Kidney (tissue), 14 donors: ENCODE data around the gene SMCO2. TPM values are rescaled to one million over a fixed set of nuclear protein-coding genes. Genes with fewer than 3 reads are reported as not detected.

Source experiments
- DNase-seq, 5 donors: peaks; one replicate each; pipeline ENCODE4 v3.0.0-alpha.2; 2013 to 2020
- FAIRE-seq: peaks from 2 replicates; lab custom pipeline; 2012; peaks lifted over from hg19 to GRCh38; lab: Jason Lieb, UNC
- H3K27ac ChIP-seq, 2 donors: one replicate each; pipeline ENCODE4 v1.7.0; 2013; ENCODE audit warnings: low read depth in 2 of 2, low read length in 2 of 2, inconsistent platforms in 1 of 2
- H3K27me3 ChIP-seq: one replicate; pipeline ENCODE4 v1.7.1; 2013; ENCODE audit warnings: low read length, inconsistent platforms; ENCODE audit not compliant: control insufficient read depth, insufficient read depth
- H3K36me3 ChIP-seq, 3 donors: one replicate each; pipeline versions ENCODE4 v1.7.0 to v1.7.1; 2013; ENCODE audit warnings: low read length in 3 of 3, control low read depth in 1 of 3, inconsistent platforms in 1 of 3; ENCODE audit not compliant: insufficient read depth in 3 of 3, control insufficient read depth in 2 of 3
- H3K4me1 ChIP-seq, 3 donors: one replicate each; pipeline versions ENCODE4 v1.7.0 to v1.7.1; 2013; ENCODE audit warnings: low read length in 3 of 3, inconsistent platforms in 1 of 3, low read depth in 1 of 3; ENCODE audit not compliant: control insufficient read depth in 2 of 3, insufficient read depth in 2 of 3
- H3K4me3 ChIP-seq, 3 donors: one replicate each; pipeline versions ENCODE4 v1.7.0 to v1.8.1; 2013; ENCODE audit warnings: low read length in 3 of 3, control low read depth in 1 of 3, inconsistent platforms in 1 of 3
- H3K9ac ChIP-seq, 3 donors: one replicate each; pipeline versions ENCODE4 v1.7.0 to v1.7.1; 2013; ENCODE audit warnings: low read length in 3 of 3, control low read depth in 1 of 3, inconsistent platforms in 1 of 3
- H3K9me3 ChIP-seq, 3 donors: one replicate each; pipeline versions ENCODE4 v1.7.0 to v1.7.1; 2013; ENCODE audit warnings: low read length in 3 of 3, control low read depth in 1 of 3, inconsistent platforms in 1 of 3; ENCODE audit not compliant: control insufficient read depth in 2 of 3, insufficient read depth in 1 of 3
- intact Hi-C: fragments of 100-400 bp; cut with DNase I; formaldehyde crosslinking; loops from one replicate; pipeline ENCODE4 v1.11.1; 2022
- polyA plus RNA-seq: library from polyadenylated mRNA; stranded (reverse); fragments of 350-450 nt; fragmentation: Illumina TruSeq; extraction: RNeasy Lipid Tissue Mini Kit (QIAGEN cat#74804); gene quantifications from one replicate; pipeline ENCODE4 v1.2.3, GENCODE V29; 2014; ENCODE audit warnings: low read depth, low replicate concordance; ENCODE audit not compliant: insufficient read depth
- total RNA-seq: library from RNA; stranded (reverse); fragmentation: NEBNext Ultra II Directional; extraction: Animal tissue kit (Norgen Biotek cat#: 25700); gene quantifications from one replicate; pipeline ENCODE4 v1.2.1, GENCODE V29; 2021
- TF ChIP-seq, protein P1 (sequence below): IDR thresholded peaks from 3 replicates; pipeline ENCODE4 v1.5.1; 2012; ENCODE audit warnings: mild to moderate bottlenecking, moderate library complexity, borderline replicate concordance; ENCODE audit not compliant: insufficient read depth; ENCODE audit errors: extremely low read depth
- donor health status: control.
- donor health status: control.
- donor health status: control.
- donor health status: control.
- donor health status: control.
- donor health status: DM: yes; HTN: yes; CAD: no.
- donor health status: Normal renal cell carcinoma (clear cell type).

SMCO2 gene
- total and polyA plus RNA-seq, 2 donors from 2014 or later: 0.38 TPM; not detected in 1

DNA sequence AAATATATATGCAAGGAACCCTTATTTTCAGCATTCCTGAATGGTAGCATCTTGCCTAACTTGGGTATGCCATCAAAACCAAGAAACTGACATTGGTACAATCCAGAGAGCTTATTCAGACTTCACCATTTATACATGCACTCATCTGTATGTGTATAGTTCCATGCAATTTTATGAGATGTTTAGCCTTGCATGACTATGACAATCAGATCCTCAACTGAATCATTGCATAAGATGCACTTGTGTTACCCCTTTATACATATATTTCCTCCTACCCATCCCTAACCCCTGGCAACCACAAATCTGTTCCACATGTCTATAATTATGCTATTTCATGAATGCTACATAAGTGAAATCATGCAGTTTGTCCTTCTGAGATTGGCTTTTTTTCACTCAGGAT, 40.4 kb downstream of the SMCO2 start:
- FAIRE-seq (no peak), DNase-seq (no peak)
- Histone ChIP-seq H3K9me3 (no peaks in the 10 kb centered on the region), H3K27ac (no peak overlapping the region), H3K36me3 (no peaks in the 10 kb centered on the region), H3K27me3 (no peaks in the 10 kb centered on the region), H3K4me1 (no peaks in the 10 kb centered on the region), H3K4me3 (no peak overlapping the region), H3K9ac (no peak overlapping the region)
- intact Hi-C loops: no loop called here
- TF ChIP-seq, protein P1, sequence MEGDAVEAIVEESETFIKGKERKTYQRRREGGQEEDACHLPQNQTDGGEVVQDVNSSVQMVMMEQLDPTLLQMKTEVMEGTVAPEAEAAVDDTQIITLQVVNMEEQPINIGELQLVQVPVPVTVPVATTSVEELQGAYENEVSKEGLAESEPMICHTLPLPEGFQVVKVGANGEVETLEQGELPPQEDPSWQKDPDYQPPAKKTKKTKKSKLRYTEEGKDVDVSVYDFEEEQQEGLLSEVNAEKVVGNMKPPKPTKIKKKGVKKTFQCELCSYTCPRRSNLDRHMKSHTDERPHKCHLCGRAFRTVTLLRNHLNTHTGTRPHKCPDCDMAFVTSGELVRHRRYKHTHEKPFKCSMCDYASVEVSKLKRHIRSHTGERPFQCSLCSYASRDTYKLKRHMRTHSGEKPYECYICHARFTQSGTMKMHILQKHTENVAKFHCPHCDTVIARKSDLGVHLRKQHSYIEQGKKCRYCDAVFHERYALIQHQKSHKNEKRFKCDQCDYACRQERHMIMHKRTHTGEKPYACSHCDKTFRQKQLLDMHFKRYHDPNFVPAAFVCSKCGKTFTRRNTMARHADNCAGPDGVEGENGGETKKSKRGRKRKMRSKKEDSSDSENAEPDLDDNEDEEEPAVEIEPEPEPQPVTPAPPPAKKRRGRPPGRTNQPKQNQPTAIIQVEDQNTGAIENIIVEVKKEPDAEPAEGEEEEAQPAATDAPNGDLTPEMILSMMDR: no peak

DNA sequence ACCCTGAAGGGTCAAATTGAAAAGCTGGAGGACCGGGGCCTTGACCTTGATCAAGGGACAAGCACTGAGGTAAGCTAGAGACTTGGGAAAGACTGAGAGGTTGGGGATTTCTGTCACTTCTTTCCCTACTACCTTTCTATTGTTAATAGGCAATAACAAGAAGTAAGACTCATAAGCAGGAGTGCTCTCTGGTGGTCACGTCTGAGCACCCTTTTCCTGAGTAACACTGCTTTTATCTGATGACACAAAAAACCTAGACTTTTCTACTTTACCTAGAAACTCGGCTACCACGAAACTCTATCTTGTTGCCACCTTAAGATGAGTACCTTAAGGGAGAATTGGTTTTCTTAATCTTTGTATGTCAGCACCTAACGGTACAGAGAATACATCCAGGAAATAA, 41.9 kb downstream of the SMCO2 start:
- H3K9ac ChIP-seq: no peak overlapping the region
- FAIRE-seq (no peak), DNase-seq (no peak)
- H3K9me3 ChIP-seq: no peaks in the 10 kb centered on the region
- no peak overlapping the region for H3K27ac ChIP-seq
- no peaks in the 10 kb centered on the region for H3K27me3 ChIP-seq
- H3K4me1 ChIP-seq: no peaks in the 10 kb centered on the region
- no peaks in the 10 kb centered on the region for H3K36me3 ChIP-seq
- TF ChIP-seq, protein P1: peak; percentile 25
- no peak overlapping the region for H3K4me3 ChIP-seq
- intact Hi-C loops: no loop called here

DNA sequence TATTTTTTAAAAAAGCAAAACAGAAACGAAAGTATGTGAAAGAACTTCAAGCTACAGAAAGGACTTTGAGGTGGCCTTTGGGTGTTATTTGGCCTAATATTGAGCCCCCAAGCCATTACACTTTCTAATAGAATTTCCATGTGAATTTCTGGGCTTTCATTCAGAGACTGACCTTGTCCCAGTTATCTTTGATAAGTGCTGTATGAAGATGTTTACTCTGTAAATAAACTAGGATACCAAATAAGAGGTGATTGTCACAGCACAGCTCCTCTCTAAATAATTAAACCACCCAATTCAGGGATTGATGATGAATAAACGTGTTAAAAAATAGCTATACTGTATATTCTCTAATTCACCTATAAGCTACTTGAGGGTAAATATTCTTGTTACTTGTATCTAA, 44.7 kb downstream of the SMCO2 start:
- H3K9ac ChIP-seq: no peak overlapping the region
- no peaks in the 10 kb centered on the region for H3K27me3 ChIP-seq
- H3K4me1 ChIP-seq: no peaks in the 10 kb centered on the region
- TF ChIP-seq, protein P1: no peak
- no peak overlapping the region for H3K4me3 ChIP-seq
- FAIRE-seq: no peak
- H3K9me3 ChIP-seq: no peaks in the 10 kb centered on the region
- no peak overlapping the region for H3K27ac ChIP-seq
- intact Hi-C loops: no loop called here
- no peaks in the 10 kb centered on the region for H3K36me3 ChIP-seq
- no peak for DNase-seq

DNA sequence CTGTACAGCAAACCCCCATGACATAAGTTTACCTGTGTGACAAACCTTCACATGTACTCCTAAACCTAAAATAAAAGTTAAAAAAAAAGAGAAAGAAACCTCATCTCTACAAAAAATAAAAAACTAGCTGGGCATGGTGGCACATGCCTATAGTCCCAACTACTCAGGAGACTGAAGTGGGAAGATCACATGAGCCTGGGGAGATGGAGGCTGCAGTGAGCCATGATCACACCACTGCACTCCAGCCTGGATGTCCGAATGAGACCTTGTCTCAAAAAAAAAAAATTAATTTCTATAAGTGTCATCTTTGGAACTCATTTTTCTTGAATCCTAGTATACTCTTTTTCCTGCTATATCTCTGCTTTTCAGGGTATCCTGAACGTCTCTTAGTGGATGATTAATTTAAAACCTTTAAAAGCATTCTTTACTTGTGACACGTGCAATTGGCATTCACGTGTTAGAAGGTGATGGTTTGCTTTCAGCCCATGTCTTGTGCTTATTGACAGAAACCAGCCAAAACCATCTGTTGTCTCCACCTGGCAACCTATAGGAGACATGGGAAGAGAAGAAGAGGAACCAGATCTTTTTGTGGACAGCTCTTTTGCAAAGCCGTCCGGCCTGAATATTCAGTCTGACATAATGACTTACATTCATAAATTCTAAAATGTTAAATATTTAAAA, 46.9 kb downstream of the SMCO2 start:
- no peak for FAIRE-seq

More for the DNA sequence above, 46.9 kb downstream of the SMCO2 start:
- Histone ChIP-seq H3K9ac (no peak overlapping the region), H3K36me3 (no peaks in the 10 kb centered on the region), H3K27me3 (no peaks in the 10 kb centered on the region), H3K27ac (no peak overlapping the region), H3K9me3 (no peaks in the 10 kb centered on the region), H3K4me3 (no peak overlapping the region), H3K4me1 (no peaks in the 10 kb centered on the region)
- TF ChIP-seq, protein P1: no peak
- DNase-seq: no peak
- intact Hi-C loops: no loop called here
